Measurements from ENCODE around the gene PTPRH. TPM values are rescaled to one million over a fixed set of nuclear protein-coding genes. Genes with fewer than 3 reads are reported as not detected.
"Not testable (repeated sequence)": the region's sequence is repeated elsewhere in the genome, so short reads cannot be mapped to it uniquely, and the experiment has no call there.

Gene PTPRH
- total and polyA plus RNA-seq, 2 experiments from 2014 or later = 2.3 to 3.0 TPM

DNA sequence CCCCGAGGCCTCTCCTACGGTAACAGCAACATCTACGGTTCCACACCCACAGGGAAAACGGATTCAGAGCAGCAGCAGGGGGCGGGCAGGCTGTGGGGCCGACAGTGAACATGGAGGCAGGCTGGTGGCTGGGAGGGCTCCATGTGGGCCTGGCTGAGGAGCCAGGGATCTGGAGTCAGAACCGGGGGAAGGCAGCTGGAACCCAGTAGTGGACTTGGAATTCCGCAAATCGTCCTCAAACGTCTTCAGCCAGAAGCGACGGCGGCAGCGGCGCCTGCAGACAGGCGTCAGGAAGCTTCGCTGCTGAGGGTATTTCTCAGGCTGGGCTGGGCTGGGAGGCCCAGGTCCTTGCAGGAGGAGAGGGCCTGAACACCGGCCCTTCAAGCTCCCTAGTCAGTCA lies 17.5 kb upstream of the PTPRH start:
- H3K36me3 ChIP-seq = peaks cover 11% of the 10 kb centered on the region
- no peak overlapping the region for H3K4me3 ChIP-seq
- no peak for TF ChIP-seq CTCF (IDR thresholded peaks at IDR 0.05; ENCODE audit: low read depth, low read length)
- peak overlapping the region; percentile 89 for H3K27ac ChIP-seq
- DNase-seq (ENCODE audit: low read depth in 1 of 2, low spot score in 1 of 2) = no peak
- no peaks in the 10 kb centered on the region for H3K27me3 ChIP-seq
- H3K4me1 ChIP-seq (ENCODE audit: low read depth) = peaks cover 10% of the 10 kb centered on the region
- H3K9me3 ChIP-seq (ENCODE audit: low read depth) = no peaks in the 10 kb centered on the region

DNA sequence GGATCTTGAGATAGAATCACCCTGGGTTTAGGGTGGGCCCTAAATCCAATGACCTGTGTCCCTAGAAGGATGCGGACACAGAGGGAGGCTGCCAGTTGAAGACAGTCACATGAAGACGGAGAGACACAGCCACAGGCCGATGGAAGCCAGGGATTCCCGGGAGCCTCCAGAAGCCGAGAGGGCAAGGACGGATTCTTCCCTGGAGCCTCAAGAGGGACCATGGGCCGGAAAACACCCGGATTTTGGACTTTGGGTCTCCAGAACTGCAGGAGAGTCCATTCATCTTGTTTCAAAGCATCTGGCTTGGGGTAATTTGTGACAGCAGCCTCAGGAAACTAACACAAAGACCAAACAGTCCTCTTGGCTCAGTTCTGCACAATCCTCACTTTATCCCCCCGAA lies 17.0 kb upstream of the PTPRH start:
- Histone ChIP-seq H3K27ac (peak overlapping the region; percentile 89), H3K36me3 (peaks cover 6% of the 10 kb centered on the region), H3K4me1 (ENCODE audit: low read depth) (peaks cover 10% of the 10 kb centered on the region), H3K9me3 (ENCODE audit: low read depth) (no peaks in the 10 kb centered on the region), H3K4me3 (no peak overlapping the region), H3K27me3 (no peaks in the 10 kb centered on the region)
- DNase-seq (ENCODE audit: low read depth in 1 of 2, low spot score in 1 of 2) = no peak
- TF ChIP-seq CTCF (IDR thresholded peaks at IDR 0.05; ENCODE audit: low read depth, low read length) = no peak

DNA sequence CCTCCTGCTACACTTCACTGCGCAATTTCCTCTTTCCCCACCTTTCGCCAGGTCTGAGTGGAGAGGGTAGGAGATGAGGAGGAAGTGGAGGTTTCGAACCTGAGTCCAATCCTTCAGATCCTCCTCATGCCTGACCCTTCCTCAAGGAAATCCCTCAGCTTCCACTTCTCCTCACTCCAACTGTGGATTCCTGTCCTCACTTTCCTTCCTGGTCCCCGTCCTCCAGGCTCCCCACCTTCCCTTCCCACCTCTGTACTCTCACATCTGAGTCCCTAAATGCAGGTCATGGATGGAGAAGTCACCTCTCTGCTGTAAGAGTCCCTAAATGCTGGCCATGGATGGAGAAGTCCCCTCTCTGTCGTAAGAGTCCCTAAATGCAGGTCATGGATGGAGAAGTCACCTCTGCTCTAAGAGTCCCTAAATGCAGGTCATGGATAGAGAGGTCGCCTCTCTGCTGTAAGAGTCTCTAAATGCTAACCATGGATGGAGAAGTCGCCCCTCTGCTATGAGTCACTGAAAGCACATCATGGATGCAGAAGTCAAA lies 16.2 kb upstream of the PTPRH start:
- H3K36me3 ChIP-seq = peaks cover 3% of the 10 kb centered on the region
- DNase-seq (ENCODE audit: low read depth in 1 of 2, low spot score in 1 of 2) = no peak
- H3K9me3 ChIP-seq (ENCODE audit: low read depth) = no peaks in the 10 kb centered on the region
- no peaks in the 10 kb centered on the region for H3K27me3 ChIP-seq
- H3K27ac ChIP-seq = no peak overlapping the region
- TF ChIP-seq CTCF (IDR thresholded peaks at IDR 0.05; ENCODE audit: low read depth, low read length) = no peak
- H3K4me1 ChIP-seq (ENCODE audit: low read depth) = peaks cover 10% of the 10 kb centered on the region
- no peak overlapping the region for H3K4me3 ChIP-seq

DNA sequence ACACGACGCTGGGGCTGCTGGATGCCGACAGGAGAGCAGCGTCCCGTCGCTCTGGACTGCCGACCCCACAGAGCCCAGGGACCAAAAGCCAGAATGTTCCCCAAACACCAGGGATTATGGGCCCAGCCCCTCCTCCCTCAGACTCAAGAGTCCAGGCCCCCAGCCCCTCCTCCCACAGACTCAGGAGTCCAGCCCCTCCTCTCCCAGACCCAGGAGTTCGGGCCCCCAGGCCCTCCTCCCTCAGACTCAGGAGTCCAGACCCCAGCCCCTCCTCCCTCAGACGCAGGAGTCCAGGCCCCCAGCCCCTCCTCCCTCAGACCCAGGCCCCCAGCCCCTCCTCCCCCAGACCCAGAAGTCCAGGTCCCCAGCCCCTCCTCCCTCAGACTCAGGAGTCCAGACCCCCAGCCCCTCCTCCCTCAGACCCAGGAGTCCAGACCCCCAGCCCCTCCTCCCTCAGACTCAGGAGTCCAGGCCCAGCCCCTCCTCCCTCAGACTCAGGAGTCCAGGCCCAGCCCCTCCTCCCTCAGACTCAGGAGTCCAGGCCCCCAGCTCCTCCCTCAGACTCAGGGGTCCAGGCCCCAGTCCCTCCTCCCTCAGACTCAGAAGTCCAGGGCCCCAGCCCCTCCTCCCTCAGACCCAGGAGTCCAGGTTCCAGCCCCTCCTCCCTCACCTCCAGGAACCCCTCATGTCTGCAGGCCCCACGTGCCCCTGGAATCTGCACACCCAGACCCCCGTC lies 15.5 kb upstream of the PTPRH start:
- H3K4me1 ChIP-seq (ENCODE audit: low read depth); H3K9me3 ChIP-seq (ENCODE audit: low read depth); H3K36me3 ChIP-seq; H3K27me3 ChIP-seq; H3K4me3 ChIP-seq; H3K27ac ChIP-seq; DNase-seq (ENCODE audit: low read depth in 1 of 2, low spot score in 1 of 2): not testable (repeated sequence)

GRCh38 chr19:55224038-55224665 lies 14.9 kb upstream of the PTPRH start:
- TF ChIP-seq CTCF (IDR thresholded peaks at IDR 0.05; ENCODE audit: low read depth, low read length) = no peak
- no peaks in the 10 kb centered on the region for H3K36me3 ChIP-seq
- no peak overlapping the region for H3K27ac ChIP-seq
- H3K4me1 ChIP-seq (ENCODE audit: low read depth) = peaks cover 10% of the 10 kb centered on the region
- H3K27me3 ChIP-seq = no peaks in the 10 kb centered on the region
- no peak overlapping the region for H3K4me3 ChIP-seq
- H3K9me3 ChIP-seq (ENCODE audit: low read depth) = no peaks in the 10 kb centered on the region
- no peak for DNase-seq (ENCODE audit: low read depth in 1 of 2, low spot score in 1 of 2)

All from cardiac muscle cell (in vitro differentiated cells and primary cell).